Measurements from ENCODE around the gene MAPK8IP2.

The MAPK8IP2 gene

GRCh38 chr22:50581031-50581949 is 19.3 kb upstream of the MAPK8IP2 start:
- TF ChIP-seq CTCF (IDR thresholded peaks at IDR 0.05; ENCODE audit: extremely low read depth, missing control alignments): no peak
- DNase-seq (ENCODE audit: low spot score): no peak

GRCh38 chr22:50581950-50582492 is 18.6 kb upstream of the MAPK8IP2 start:
- TF ChIP-seq CTCF (IDR thresholded peaks at IDR 0.05; ENCODE audit: extremely low read depth, missing control alignments): no peak
- no peak for DNase-seq (ENCODE audit: low spot score)

GRCh38 chr22:50582493-50583293 is 17.9 kb upstream of the MAPK8IP2 start, which contains the start of gene CHKB:
Gene CHKB (minus strand): TSS chr22:50582849. CDS start chr22:50582781, 68 bp downstream.
- DNase-seq (ENCODE audit: low spot score): peak; percentile 100
- TF ChIP-seq CTCF (IDR thresholded peaks at IDR 0.05; ENCODE audit: extremely low read depth, missing control alignments): no peak

GRCh38 chr22:50583294-50583861 is 17.2 kb upstream of the MAPK8IP2 start:
- TF ChIP-seq CTCF (IDR thresholded peaks at IDR 0.05; ENCODE audit: extremely low read depth, missing control alignments): no peak
- DNase-seq (ENCODE audit: low spot score): no peak

- no peak for DNase-seq (ENCODE audit: low spot score)
Observed at GRCh38 chr22:50584106-50585096, 16.2 kb upstream of the MAPK8IP2 start.

More at GRCh38 chr22:50584106-50585096, 16.2 kb upstream of the MAPK8IP2 start:
- TF ChIP-seq CTCF (IDR thresholded peaks at IDR 0.05; ENCODE audit: extremely low read depth, missing control alignments): no peak
